IMR-90 (cell line): Measurements from ENCODE around the gene ASTN2. TPM values are rescaled to one million over a fixed set of nuclear protein-coding genes. Genes with fewer than 3 reads are reported as not detected.

Source experiments
- ATAC-seq: fragments of 200-7000 bp; cut with Tn5 transposase; 2 replicates; pipeline ENCODE4 v1.9.1; 2020; ENCODE audit warnings: low read depth, mild to moderate bottlenecking, moderate library complexity
- BruUV-seq: library from RNA; stranded (reverse); fragments of 400-500 nt; replicated peaks from 2 replicates; lab custom pipeline; 2021; lab: Mats Ljungman, UMichigan
- CTCF ChIA-PET: fragments of 300-600 bp; formaldehyde crosslinking; extraction: SDS; loops from one replicate; lab custom pipeline; 2021; ENCODE audit warnings: antibody characterized with exemption; lab: Yijun Ruan, JAX
- POLR2A ChIA-PET: fragments of 300-600 bp; sonication (Branson Sonifier 250); formaldehyde crosslinking; loops from one replicate; lab custom pipeline; 2022; ENCODE audit warnings: antibody characterized with exemption; ENCODE audit not compliant: unreplicated experiment; lab: Charles Lee
- DNase-seq: peaks from one replicate; pipeline ENCODE4 v3.0.0; 2013
- H2AFZ ChIP-seq: replicated peaks from 2 replicates; pipeline ENCODE3; 2013; ENCODE audit warnings: low read length, mild to moderate bottlenecking; ENCODE audit not compliant: poor library complexity
- H2AK5ac ChIP-seq: 2 replicates; pipeline ENCODE4 v1.6.1; 2013; ENCODE audit warnings: low read depth, low read length, inconsistent platforms
- H2AK9ac ChIP-seq: replicated peaks from 2 replicates; pipeline ENCODE3; 2013; ENCODE audit warnings: mild to moderate bottlenecking, low read depth, low read length, moderate library complexity; ENCODE audit not compliant: poor library complexity
- H2BK120ac ChIP-seq: 2 replicates; pipeline ENCODE4 v1.6.1; 2013; ENCODE audit warnings: low read depth, low read length, inconsistent platforms
- H2BK15ac ChIP-seq: 3 replicates; pipeline ENCODE4 v1.6.1; 2013; ENCODE audit warnings: low read depth, low read length, inconsistent platforms
- H2BK20ac ChIP-seq: 2 replicates; pipeline ENCODE4 v1.6.1; 2013; ENCODE audit warnings: low read depth, mild to moderate bottlenecking, inconsistent platforms, low read length, moderate library complexity
- H2BK5ac ChIP-seq: 2 replicates; pipeline ENCODE4 v1.6.1; 2013; ENCODE audit warnings: mild to moderate bottlenecking, low read depth, low read length, inconsistent platforms; ENCODE audit not compliant: poor library complexity, severe bottlenecking
- H3K14ac ChIP-seq: replicated peaks from 2 replicates; pipeline ENCODE4 v1.6.1; 2013; ENCODE audit warnings: low read depth, low read length, inconsistent platforms
- H3K18ac ChIP-seq: 2 replicates; pipeline ENCODE4 v1.6.1; 2013; ENCODE audit warnings: low read depth, low read length, control low read depth
- H3K23ac ChIP-seq: 2 replicates; pipeline ENCODE4 v1.6.1; 2013; ENCODE audit warnings: low read depth, low read length, inconsistent platforms
- H3K27ac ChIP-seq: 2 replicates; pipeline ENCODE4 v1.5.1; 2013; ENCODE audit warnings: mild to moderate bottlenecking, control low read depth, low read length; ENCODE audit not compliant: insufficient read depth
- H3K27me3 ChIP-seq: 2 replicates; pipeline ENCODE4 v1.6.1; 2013; ENCODE audit warnings: low read length; ENCODE audit not compliant: control insufficient read depth, insufficient read depth
- H3K36me3 ChIP-seq: 2 replicates; pipeline ENCODE4 v1.6.1; 2013; ENCODE audit warnings: low read length, mixed read lengths; ENCODE audit not compliant: control insufficient read depth, insufficient read depth
- H3K4ac ChIP-seq: 2 replicates; pipeline ENCODE4 v1.6.1; 2013; ENCODE audit warnings: low read depth, low read length, inconsistent platforms
- H3K4me1 ChIP-seq: 2 replicates; pipeline ENCODE4 v1.6.1; 2013; ENCODE audit warnings: low read length, mixed read lengths; ENCODE audit not compliant: control insufficient read depth, insufficient read depth
- H3K4me2 ChIP-seq: 2 replicates; pipeline ENCODE4 v1.6.1; 2013; ENCODE audit warnings: low read depth, mild to moderate bottlenecking, control low read depth, low read length, moderate library complexity
- H3K4me3 ChIP-seq: 2 replicates; pipeline ENCODE4 v1.5.1; 2013; ENCODE audit warnings: low read depth, mild to moderate bottlenecking, control low read depth, low read length, moderate library complexity; ENCODE audit not compliant: insufficient read depth
- H3K56ac ChIP-seq: 2 replicates; pipeline ENCODE4 v1.6.1; 2013; ENCODE audit warnings: low read length, inconsistent platforms; ENCODE audit not compliant: insufficient read depth; ENCODE audit errors: extremely low read depth
- H3K79me1 ChIP-seq, 2 experiments: 2 replicates each; pipeline ENCODE4 v1.6.1; 2013; ENCODE audit warnings: low read length in 2 of 2, inconsistent platforms in 1 of 2, low read depth in 1 of 2
- H3K9ac ChIP-seq: 2 replicates; pipeline ENCODE4 v1.6.1; 2013; ENCODE audit warnings: low read depth, low read length, control low read depth
- H3K9me1 ChIP-seq: 2 replicates; pipeline ENCODE4 v1.6.1; 2013; ENCODE audit warnings: low read length, inconsistent platforms; ENCODE audit not compliant: insufficient read depth
- H3K9me3 ChIP-seq: 2 replicates; pipeline ENCODE4 v1.6.1; 2013; ENCODE audit warnings: low read length; ENCODE audit not compliant: control insufficient read depth, insufficient read depth
- H4K20me1 ChIP-seq: 2 replicates; pipeline ENCODE4 v1.6.1; 2013; ENCODE audit warnings: low read length, inconsistent platforms; ENCODE audit not compliant: insufficient read depth
- H4K5ac ChIP-seq: 2 replicates; pipeline ENCODE4 v1.6.1; 2013; ENCODE audit warnings: mild to moderate bottlenecking, low read depth, low read length, control low read depth
- H4K8ac ChIP-seq, 2 experiments: 2 replicates each; pipeline ENCODE4 v1.6.1; 2013; ENCODE audit warnings: low read depth in 2 of 2, low read length in 2 of 2, control low read depth in 1 of 2, inconsistent platforms in 1 of 2
- H4K91ac ChIP-seq: 2 replicates; pipeline ENCODE4 v1.6.1; 2013; ENCODE audit warnings: low read depth, low read length, inconsistent platforms; ENCODE audit not compliant: insufficient read depth
- FOS ChIP-seq: fragments of 150-350 bp; IDR thresholded peaks from 2 replicates; pipeline ENCODE4 v1.6.1; 2016; ENCODE audit warnings: low read depth, low read length
- SMC3 ChIP-seq: fragments of 150-350 bp; IDR thresholded peaks from 2 replicates; pipeline ENCODE4 v1.6.1; 2016; ENCODE audit warnings: low read depth, mild to moderate bottlenecking, antibody characterized with exemption, low read length, moderate library complexity
- WGBS, 2 experiments: methylation state at CpG; one replicate each; pipeline versions ENCODE4 v1.1.5 to v1.1.7; 2013; ENCODE audit warnings: missing lambda C conversion rate in 2 of 2; ENCODE audit not compliant: insufficient read length in 1 of 2; ENCODE audit errors: extremely low coverage in 2 of 2; 5-methylcytosine and 5-hydroxymethylcytosine counted together
- dilution Hi-C: fragments of 300-500 bp; cut with HindIII; formaldehyde crosslinking; loops from one replicate; pipeline ENCODE4 v1.14.3; 2018; ENCODE audit warnings: low sequenced_read_pairs; ENCODE audit not compliant: unreplicated experiment
- in situ Hi-C: fragments of 300-500 bp; cut with MboI; formaldehyde crosslinking; loops from 3 replicates; pipeline ENCODE4 v1.14.3; 2019; ENCODE audit warnings: low sequenced_read_pairs, inconsistent platforms, mixed read lengths
- intact Hi-C: fragments of 100-400 bp; cut with micrococcal nuclease; formaldehyde crosslinking; loops from 2 replicates; pipeline ENCODE4 v1.10.0; 2022
- polyA plus RNA-seq, 3 experiments: library from polyadenylated mRNA; depleted of rRNA; stranded (reverse); fragments of >200 nt; gene quantifications; 2 replicates each; pipeline ENCODE4 v1.2.3, GENCODE V29; 2012; ENCODE audit warnings: low replicate concordance in 1 of 3
- total RNA-seq: library from RNA; depleted of rRNA; stranded (reverse); fragments of >200 nt; gene quantifications from 2 replicates; pipeline ENCODE4 v1.2.3, GENCODE V29; 2012

The ASTN2 gene
- total and polyA plus RNA-seq, 2 of the 4 experiments (the other 2 are of a cell fraction) = 3.8 to 6.8 TPM

- H3K4me1 ChIP-seq = peaks cover 2% of the 10 kb centered on the region; the same call in 1 of the 2 replicates
- no TSS peak for BruUV-seq
- H3K4me3 ChIP-seq = no peak overlapping the region
- H3K9me3 ChIP-seq = no peaks in the 10 kb centered on the region
- H2BK5ac ChIP-seq = no peak overlapping the region
- no peak overlapping the region for H3K56ac ChIP-seq
- H3K27me3 ChIP-seq = no peaks in the 10 kb centered on the region
- no peak overlapping the region for H2BK20ac ChIP-seq
- H3K79me1 ChIP-seq = no peaks in the 10 kb centered on the region
- ChIA-PET POLR2A (no interaction called here), CTCF (interaction anchor here (0.7 to 0.8 kb wide), 2 partner anchors 45 to 1004 kb away, joined by 3 read pairs; no protein-coding TSS in a partner anchor)
- H3K4me2 ChIP-seq = no peak overlapping the region
- in situ Hi-C loops (no loop called here), dilution Hi-C loops (no loop called here), intact Hi-C loops (no loop called here)
- H3K18ac ChIP-seq = no peak overlapping the region
- H4K5ac ChIP-seq = no peak overlapping the region
- no peak overlapping the region for H2AFZ ChIP-seq
- H4K91ac ChIP-seq = no peak overlapping the region
- TF ChIP-seq SMC3 = no peak
- TF ChIP-seq FOS = peak; percentile 58
- 0 out of 2 replicates have a peak, but pooled peaks cover 3% of the 10 kb centered on the region for H3K9me1 ChIP-seq
- no peak overlapping the region for H2BK15ac ChIP-seq
- ATAC-seq (peak; percentile 96), DNase-seq (peak; percentile 94)
- no peak overlapping the region for H3K14ac ChIP-seq
- no peak overlapping the region for H4K8ac ChIP-seq
- no peak overlapping the region for H2AK5ac ChIP-seq
- H4K20me1 ChIP-seq = no peaks in the 10 kb centered on the region
- H2BK120ac ChIP-seq = no peak overlapping the region
- no peak overlapping the region for H2AK9ac ChIP-seq
- WGBS, 2 experiments = 40% methylated on average over 2 of the region's 2 CpGs; no CpG with 5 or more reads in 1 of the 2 experiments
- H3K4ac ChIP-seq = no peak overlapping the region
- H3K23ac ChIP-seq = no peak overlapping the region
- H3K9ac ChIP-seq = no peak overlapping the region
- no peak overlapping the region for H3K27ac ChIP-seq
- no peaks in the 10 kb centered on the region for H3K36me3 ChIP-seq
These were observed 820.3 kb downstream of the ASTN2 start for GRCh38 chr9:116594547-116594946.
